HCT116 (cell line): ENCODE results near the gene MFAP1. TPM values are rescaled to one million over a fixed set of nuclear protein-coding genes. Genes with fewer than 3 reads are reported as not detected.

ENCODE experiments used
- ATAC-seq: fragments of 200-7000 bp; cut with Tn5 transposase; 2 replicates; pipeline ENCODE4 v1.9.1; 2020; ENCODE audit warnings: mild to moderate bottlenecking, moderate library complexity
- BruUV-seq: library from RNA; stranded (reverse); fragments of 400-500 nt; replicated peaks from 2 replicates; lab custom pipeline; 2021; lab: Mats Ljungman, UMichigan
- CTCF ChIA-PET: fragments of 300-600 bp; sonication (Branson Sonifier 250); formaldehyde crosslinking; loops from one replicate; lab custom pipeline; 2021; ENCODE audit warnings: antibody characterized with exemption; lab: Charles Lee
- POLR2A ChIA-PET: fragments of 300-600, 350-600 bp; sonication (Branson Sonifier 250); formaldehyde crosslinking; loops from one replicate; lab custom pipeline; 2021; ENCODE audit warnings: antibody characterized with exemption; lab: Charles Lee
- RAD21 ChIA-PET, 2 experiments: fragments of 300-600 bp; sonication (Branson Sonifier 250); formaldehyde crosslinking; loops; one replicate each; lab custom pipeline; 2023; ENCODE audit warnings: low total read pairs in 2 of 2; ENCODE audit not compliant: uncharacterized antibody in 2 of 2, unreplicated experiment in 2 of 2, low non-redundant PET in 1 of 2; lab: Charles Lee
- DNase-seq: peaks from one replicate; pipeline ENCODE4 v3.0.0-alpha.2; 2010; ENCODE audit warnings: low read depth, low spot score
- H2AFZ ChIP-seq: fragments of 200-600 bp; shearing (Covaris generic), sonication (generic); 2 replicates; pipeline ENCODE4 v1.6.1; 2017; ENCODE audit warnings: low read depth, mixed run types, mixed read lengths, antibody characterized with exemption, low read length; ENCODE audit not compliant: poor library complexity, severe bottlenecking
- H3K27ac ChIP-seq: 2 replicates; pipeline ENCODE4 v1.5.1; 2012; ENCODE audit warnings: low read depth, low read length
- H3K27me3 ChIP-seq: fragments of 200-600 bp; sonication (generic); 2 replicates; pipeline ENCODE4 v1.6.1; 2016; ENCODE audit warnings: mixed run types, low read length, mixed read lengths; ENCODE audit not compliant: insufficient read depth
- H3K36me3 ChIP-seq, 2 experiments: fragments of 200-500 bp in 1 of 2; fragments of 200-600 bp in 1 of 2; sonication (Bioruptor generic) in 1 of 2; sonication (generic) in 1 of 2; 2 replicates each; pipeline versions ENCODE4 v1.5.1 to v1.6.1; 2014 to 2016; ENCODE audit warnings: low read length in 2 of 2, inconsistent platforms in 1 of 2, mixed read lengths in 1 of 2, mixed run types in 1 of 2; ENCODE audit not compliant: insufficient read depth in 2 of 2, control insufficient read depth in 1 of 2
- H3K4me1 ChIP-seq, 2 experiments: fragments of 200-600 bp in 1 of 2; sonication (generic) in 1 of 2; 2 replicates each; pipeline versions ENCODE4 v1.5.1 to v1.6.1; 2012 to 2017; ENCODE audit warnings: low read length in 2 of 2, inconsistent platforms in 1 of 2, mild to moderate bottlenecking in 1 of 2, mixed read lengths in 1 of 2, mixed run types in 1 of 2, moderate library complexity in 1 of 2; ENCODE audit not compliant: insufficient read depth in 2 of 2, control insufficient read depth in 1 of 2
- H3K4me2 ChIP-seq: fragments of 200-600 bp; sonication (generic); 2 replicates; pipeline ENCODE4 v1.6.1; 2017; ENCODE audit warnings: mixed run types, low read length, mixed read lengths
- H3K4me3 ChIP-seq, 2 experiments: fragments of 200-600 bp in 1 of 2; sonication (generic) in 1 of 2; replicated peaks in 1 of 2; 2 replicates each; pipeline ENCODE4 v1.5.1; 2011 to 2016; ENCODE audit warnings: low read length in 2 of 2, control low read depth in 1 of 2, low read depth in 1 of 2, mild to moderate bottlenecking in 1 of 2, mixed read lengths in 1 of 2, mixed run types in 1 of 2
- H3K79me2 ChIP-seq: fragments of 200-600 bp; sonication (generic); 2 replicates; pipeline ENCODE4 v1.6.1; 2017; ENCODE audit warnings: mild to moderate bottlenecking, mixed run types, low read length, moderate library complexity, mixed read lengths; ENCODE audit not compliant: insufficient read depth
- H3K9ac ChIP-seq: fragments of 200-600 bp; sonication (generic); 2 replicates; pipeline ENCODE4 v1.6.1; 2016; ENCODE audit warnings: low read length, mixed read lengths
- H3K9me2 ChIP-seq: fragments of 200-600 bp; sonication (generic), shearing (Covaris generic); 2 replicates; pipeline ENCODE4 v1.6.1; 2017; ENCODE audit warnings: mixed run types, mild to moderate bottlenecking, moderate library complexity; ENCODE audit not compliant: insufficient read depth
- H3K9me3 ChIP-seq, 2 experiments: fragments of 200-500 bp in 1 of 2; fragments of 200-600 bp in 1 of 2; sonication (Bioruptor generic) in 1 of 2; sonication (generic) in 1 of 2; 2 replicates each; pipeline ENCODE4 v1.6.1; 2014 to 2017; ENCODE audit warnings: low read length in 2 of 2, mixed read lengths in 2 of 2, inconsistent platforms in 1 of 2, low read depth in 1 of 2, mild to moderate bottlenecking in 1 of 2, mixed run types in 1 of 2, moderate library complexity in 1 of 2; ENCODE audit not compliant: control insufficient read depth in 1 of 2, insufficient read depth in 1 of 2
- H4K20me1 ChIP-seq: fragments of 200-600 bp; sonication (generic), shearing (Covaris generic); 2 replicates; pipeline ENCODE4 v1.6.1; 2017; ENCODE audit warnings: mixed run types, mild to moderate bottlenecking, moderate library complexity; ENCODE audit not compliant: insufficient read depth
- CBX3 ChIP-seq: IDR thresholded peaks from 2 replicates; pipeline ENCODE4 v1.6.1; 2012; ENCODE audit warnings: low read depth
- EGR1 ChIP-seq: IDR thresholded peaks from 2 replicates; pipeline ENCODE4 v1.6.1; 2012; ENCODE audit warnings: low read depth
- ELF1 ChIP-seq: IDR thresholded peaks from 2 replicates; pipeline ENCODE4 v1.6.1; 2012; ENCODE audit warnings: low read depth, borderline replicate concordance
- EZH2phosphoT487 ChIP-seq: fragments of 200-600 bp; IDR thresholded peaks from 2 replicates; pipeline ENCODE4 v1.6.1; 2018; ENCODE audit warnings: antibody characterized with exemption, borderline replicate concordance
- FOSL1 ChIP-seq: IDR thresholded peaks from 2 replicates; pipeline ENCODE4 v1.6.1; 2012; ENCODE audit warnings: low read depth
- JUND ChIP-seq: IDR thresholded peaks from 2 replicates; pipeline ENCODE4 v1.6.1; 2012
- POLR2AphosphoS5 ChIP-seq: IDR thresholded peaks from 2 replicates; pipeline ENCODE4 v1.6.1; 2011; ENCODE audit warnings: mild to moderate bottlenecking, low read depth, low read length, moderate library complexity
- SP1 ChIP-seq: IDR thresholded peaks from 2 replicates; pipeline ENCODE4 v1.6.1; 2012; ENCODE audit warnings: low read depth
- SRF ChIP-seq: IDR thresholded peaks from 2 replicates; pipeline ENCODE4 v1.6.1; 2012; ENCODE audit warnings: low read depth
- TCF7L2 ChIP-seq: IDR thresholded peaks from 2 replicates; pipeline ENCODE4 v1.7.0; 2011; ENCODE audit warnings: borderline replicate concordance, inconsistent platforms; ENCODE audit not compliant: insufficient read depth, insufficient read length; ENCODE audit errors: extremely low read depth
- ZFX ChIP-seq: fragments of 450-650 bp; IDR thresholded peaks from 2 replicates; pipeline ENCODE4 v1.6.1; 2017
- intact Hi-C: fragments of 100-400 bp; cut with micrococcal nuclease; formaldehyde crosslinking; loops from 2 replicates; pipeline ENCODE4 v1.10.0; 2022
- total RNA-seq: library from RNA; stranded (reverse); gene quantifications from one replicate; pipeline ENCODE4 v1.2.1, GENCODE V29; 2021; ENCODE audit not compliant: unreplicated experiment
- TF ChIP-seq, protein P1 (sequence below): IDR thresholded peaks from 2 replicates; pipeline ENCODE4 v1.6.1; 2012; ENCODE audit warnings: low read depth
- TF ChIP-seq, protein P2 (sequence below): IDR thresholded peaks from 2 replicates; pipeline ENCODE4 v1.6.1; 2012
- TF ChIP-seq, protein P3 (sequence below): IDR thresholded peaks from 2 replicates; pipeline ENCODE4 v1.6.1; 2012
- TF ChIP-seq, protein P4 (sequence below), 3 experiments: fragments of 200-600 bp in 1 of 3; sonication (generic) in 1 of 3; IDR thresholded peaks in 2 of 3; conservative IDR thresholded peaks in 1 of 3; 2 replicates each; pipeline ENCODE4 v1.5.1; 2012 to 2017; ENCODE audit warnings: low read depth in 2 of 3, low read length in 2 of 3, antibody characterized with exemption in 1 of 3, borderline replicate concordance in 1 of 3, control low read depth in 1 of 3, mild to moderate bottlenecking in 1 of 3, mixed read lengths in 1 of 3, mixed run types in 1 of 3, moderate library complexity in 1 of 3; ENCODE audit not compliant: insufficient read depth in 1 of 3

MFAP1 gene
- total RNA-seq, 1 experiment from 2014 or later, result 32.7 TPM

DNA sequence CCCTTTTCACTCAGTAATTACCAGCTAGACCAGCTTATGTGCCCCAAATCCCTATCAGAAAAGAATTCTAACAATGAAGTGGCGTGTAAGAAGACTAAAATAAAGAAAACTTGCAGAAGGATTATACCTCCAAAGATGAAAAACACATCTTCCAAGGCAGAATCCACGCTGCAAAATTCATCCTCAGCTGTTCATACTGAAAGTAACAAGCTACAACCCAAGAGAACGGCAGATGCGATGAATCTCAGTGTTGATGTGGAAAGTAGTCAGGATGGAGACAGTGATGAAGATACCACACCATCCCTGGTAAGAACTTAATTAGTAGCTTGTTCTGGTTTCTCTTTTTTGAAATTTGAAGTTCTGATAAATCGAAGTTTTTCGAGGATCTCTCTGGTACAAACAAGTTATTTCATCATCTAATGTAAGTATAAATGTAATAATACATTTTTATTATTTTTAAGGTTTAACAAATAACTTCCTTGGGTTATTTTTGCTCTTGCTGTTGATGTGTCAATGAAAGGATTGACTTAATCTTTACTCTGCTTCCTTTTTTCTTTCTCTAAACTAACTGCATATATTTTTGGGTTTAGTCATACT is 3.7 kb upstream of the MFAP1 start (continued):
- TF ChIP-seq, protein P1, sequence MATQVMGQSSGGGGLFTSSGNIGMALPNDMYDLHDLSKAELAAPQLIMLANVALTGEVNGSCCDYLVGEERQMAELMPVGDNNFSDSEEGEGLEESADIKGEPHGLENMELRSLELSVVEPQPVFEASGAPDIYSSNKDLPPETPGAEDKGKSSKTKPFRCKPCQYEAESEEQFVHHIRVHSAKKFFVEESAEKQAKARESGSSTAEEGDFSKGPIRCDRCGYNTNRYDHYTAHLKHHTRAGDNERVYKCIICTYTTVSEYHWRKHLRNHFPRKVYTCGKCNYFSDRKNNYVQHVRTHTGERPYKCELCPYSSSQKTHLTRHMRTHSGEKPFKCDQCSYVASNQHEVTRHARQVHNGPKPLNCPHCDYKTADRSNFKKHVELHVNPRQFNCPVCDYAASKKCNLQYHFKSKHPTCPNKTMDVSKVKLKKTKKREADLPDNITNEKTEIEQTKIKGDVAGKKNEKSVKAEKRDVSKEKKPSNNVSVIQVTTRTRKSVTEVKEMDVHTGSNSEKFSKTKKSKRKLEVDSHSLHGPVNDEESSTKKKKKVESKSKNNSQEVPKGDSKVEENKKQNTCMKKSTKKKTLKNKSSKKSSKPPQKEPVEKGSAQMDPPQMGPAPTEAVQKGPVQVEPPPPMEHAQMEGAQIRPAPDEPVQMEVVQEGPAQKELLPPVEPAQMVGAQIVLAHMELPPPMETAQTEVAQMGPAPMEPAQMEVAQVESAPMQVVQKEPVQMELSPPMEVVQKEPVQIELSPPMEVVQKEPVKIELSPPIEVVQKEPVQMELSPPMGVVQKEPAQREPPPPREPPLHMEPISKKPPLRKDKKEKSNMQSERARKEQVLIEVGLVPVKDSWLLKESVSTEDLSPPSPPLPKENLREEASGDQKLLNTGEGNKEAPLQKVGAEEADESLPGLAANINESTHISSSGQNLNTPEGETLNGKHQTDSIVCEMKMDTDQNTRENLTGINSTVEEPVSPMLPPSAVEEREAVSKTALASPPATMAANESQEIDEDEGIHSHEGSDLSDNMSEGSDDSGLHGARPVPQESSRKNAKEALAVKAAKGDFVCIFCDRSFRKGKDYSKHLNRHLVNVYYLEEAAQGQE, result no peak
- no peak for TF ChIP-seq EGR1
- TF ChIP-seq SRF, result no peak
- no peak for TF ChIP-seq EZH2phosphoT487
- TF ChIP-seq ZFX, result no peak
- TF ChIP-seq TCF7L2, result no peak
- TF ChIP-seq, protein P2, sequence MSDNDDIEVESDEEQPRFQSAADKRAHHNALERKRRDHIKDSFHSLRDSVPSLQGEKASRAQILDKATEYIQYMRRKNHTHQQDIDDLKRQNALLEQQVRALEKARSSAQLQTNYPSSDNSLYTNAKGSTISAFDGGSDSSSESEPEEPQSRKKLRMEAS, result no peak
- TF ChIP-seq JUND, result no peak

- H3K9me2 ChIP-seq, result no peaks in the 10 kb centered on the region
- no peaks in the 10 kb centered on the region for H4K20me1 ChIP-seq
- peaks cover 15 to 41% of the 10 kb centered on the region in 2 experiments for H3K4me1 ChIP-seq
- H2AFZ ChIP-seq, result peak within 1 kb of the TSS; percentile 71
- POLR2A ChIA-PET, result no interaction called here
- TF ChIP-seq ZFX, result peak; percentile 76
- TF ChIP-seq JUND, result no peak
- TF ChIP-seq, protein P3, sequence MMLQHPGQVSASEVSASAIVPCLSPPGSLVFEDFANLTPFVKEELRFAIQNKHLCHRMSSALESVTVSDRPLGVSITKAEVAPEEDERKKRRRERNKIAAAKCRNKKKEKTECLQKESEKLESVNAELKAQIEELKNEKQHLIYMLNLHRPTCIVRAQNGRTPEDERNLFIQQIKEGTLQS, result no peak
- no peak for TF ChIP-seq FOSL1
- peak; percentile 46; the same call in 1 of the 2 replicates for TF ChIP-seq POLR2AphosphoS5
- TF ChIP-seq, protein P4, sequence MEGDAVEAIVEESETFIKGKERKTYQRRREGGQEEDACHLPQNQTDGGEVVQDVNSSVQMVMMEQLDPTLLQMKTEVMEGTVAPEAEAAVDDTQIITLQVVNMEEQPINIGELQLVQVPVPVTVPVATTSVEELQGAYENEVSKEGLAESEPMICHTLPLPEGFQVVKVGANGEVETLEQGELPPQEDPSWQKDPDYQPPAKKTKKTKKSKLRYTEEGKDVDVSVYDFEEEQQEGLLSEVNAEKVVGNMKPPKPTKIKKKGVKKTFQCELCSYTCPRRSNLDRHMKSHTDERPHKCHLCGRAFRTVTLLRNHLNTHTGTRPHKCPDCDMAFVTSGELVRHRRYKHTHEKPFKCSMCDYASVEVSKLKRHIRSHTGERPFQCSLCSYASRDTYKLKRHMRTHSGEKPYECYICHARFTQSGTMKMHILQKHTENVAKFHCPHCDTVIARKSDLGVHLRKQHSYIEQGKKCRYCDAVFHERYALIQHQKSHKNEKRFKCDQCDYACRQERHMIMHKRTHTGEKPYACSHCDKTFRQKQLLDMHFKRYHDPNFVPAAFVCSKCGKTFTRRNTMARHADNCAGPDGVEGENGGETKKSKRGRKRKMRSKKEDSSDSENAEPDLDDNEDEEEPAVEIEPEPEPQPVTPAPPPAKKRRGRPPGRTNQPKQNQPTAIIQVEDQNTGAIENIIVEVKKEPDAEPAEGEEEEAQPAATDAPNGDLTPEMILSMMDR (IDR thresholded peaks at IDR 0.05 in 2 of 3, conservative IDR thresholded peaks at IDR 0.05 in 1 of 3; ENCODE audit: borderline replicate concordance in 1 of 3, insufficient read depth in 1 of 3, low read depth in 2 of 3, low read length in 2 of 3), result no peak
- peak; percentile 51 for TF ChIP-seq TCF7L2
- peak; percentile 58 for TF ChIP-seq ELF1
- TF ChIP-seq CBX3, result peak; percentile 81
- TF ChIP-seq, protein P2, result peak; percentile 88
- peak; percentile 31; the same call in 1 of the 2 replicates for TF ChIP-seq SP1
- TF ChIP-seq, all 23 proteins: peak for 7
- Histone ChIP-seq H3K36me3 (peaks cover 7 to 21% of the 10 kb centered on the region in 2 experiments), H3K4me3 (peak within 1 kb of the TSS; percentile 64 to 77), H3K9ac (peak within 1 kb of the TSS; percentile 77), H3K4me2 (peak within 1 kb of the TSS; percentile 74), H3K27ac (peak within 1 kb of the TSS; percentile 65), H3K79me2 (peaks cover 74% of the 10 kb centered on the region), H3K9me3 (no peaks in the 10 kb centered on the region), H3K27me3 (no peaks in the 10 kb centered on the region)
- intact Hi-C loops, result no loop called here
- ChIA-PET CTCF (no interaction called here), RAD21 (no interaction called here)
- peak; percentile 83 for DNase-seq
- ATAC-seq, result peak; percentile 83
- no TSS peak for BruUV-seq
Measured at GRCh38 chr15:43826508-43827341, 2.2 kb upstream of the MFAP1 start, which contains the start of gene WDR76. WDR76 (plus strand) TSS chr15:43827002; CDS start chr15:43827033, 31 bp downstream.
